ENCODE measurements around the gene APOLD1. TPM values are rescaled to one million over a fixed set of nuclear protein-coding genes. Genes with fewer than 3 reads are reported as not detected.

APOLD1 gene
- polyA plus RNA-seq, 2 of the 4 experiments (the other 2 are of a cell fraction), result 0.44 to 1.3 TPM

DNA sequence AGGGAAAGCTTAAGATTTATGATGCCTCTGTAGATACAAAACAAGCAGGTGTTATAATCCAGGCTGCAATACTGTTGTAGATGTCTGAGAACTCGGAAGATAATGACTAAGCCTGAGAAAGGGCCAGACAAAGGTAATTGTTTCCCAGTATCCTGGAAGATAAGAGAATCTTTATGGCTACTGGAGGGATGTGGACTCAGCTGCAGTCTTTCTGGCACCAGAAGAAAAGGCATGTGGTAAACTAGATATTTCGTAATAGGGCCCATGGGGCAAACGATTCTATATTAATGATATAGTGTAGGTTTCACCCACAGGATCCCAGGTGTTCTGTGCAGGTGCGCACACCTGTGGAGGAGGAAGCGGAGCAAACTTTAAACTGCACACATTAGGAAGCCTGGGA, 9.2 kb upstream of the APOLD1 start:
- POLR2A ChIA-PET, result no interaction called here
- no peak overlapping the region for H3K27ac ChIP-seq
- 54% methylated on average over 5 of the region's 5 CpGs for WGBS (ENCODE audit: missing lambda C conversion rate)
- H3K9me3 ChIP-seq, result no peaks in the 10 kb centered on the region
- TF ChIP-seq HDAC2 (IDR thresholded peaks at IDR 0.05) (no peak), GATA3 (IDR thresholded peaks at IDR 0.05; ENCODE audit: borderline replicate concordance) (0 out of 2 replicates have a peak, but pooled peaks have one; percentile 16), FOXS1 (CRISPR knock-in tag; IDR thresholded peaks at IDR 0.05) (no peak), EHMT2 (IDR thresholded peaks at IDR 0.05; ENCODE audit: low read depth) (no peak), ESRRA (IDR thresholded peaks at IDR 0.05; ENCODE audit: borderline replicate concordance, low read length) (no peak), CBX8 (IDR thresholded peaks at IDR 0.05) (peak; percentile 79; the same call in 1 of the 2 replicates), POLR2A (IDR thresholded peaks at IDR 0.05; ENCODE audit: low read length) (no peak), CEBPB (IDR thresholded peaks at IDR 0.05) (peak; percentile 36 to 58; a peak in 3 of 4 replicates), JUN (IDR thresholded peaks at IDR 0.05) (no peak), HOXB5 (CRISPR knock-in tag; IDR thresholded peaks at IDR 0.05) (no peak), RNF2 (IDR thresholded peaks at IDR 0.05; ENCODE audit: borderline replicate concordance, low read depth) (peak; percentile 41; the same call in 1 of the 2 replicates), MAZ (IDR thresholded peaks at IDR 0.05; ENCODE audit: borderline replicate concordance, low read depth, low read length) (no peak), BHLHE40 (IDR thresholded peaks at IDR 0.05; ENCODE audit: low read depth, low read length) (no peak), RARB (CRISPR knock-in tag; IDR thresholded peaks at IDR 0.05) (no peak), HOXB13 (CRISPR knock-in tag; IDR thresholded peaks at IDR 0.05; ENCODE audit: low read depth) (no peak), ZNF302 (CRISPR knock-in tag; IDR thresholded peaks at IDR 0.05) (no peak)
- TF ChIP-seq, protein P1, sequence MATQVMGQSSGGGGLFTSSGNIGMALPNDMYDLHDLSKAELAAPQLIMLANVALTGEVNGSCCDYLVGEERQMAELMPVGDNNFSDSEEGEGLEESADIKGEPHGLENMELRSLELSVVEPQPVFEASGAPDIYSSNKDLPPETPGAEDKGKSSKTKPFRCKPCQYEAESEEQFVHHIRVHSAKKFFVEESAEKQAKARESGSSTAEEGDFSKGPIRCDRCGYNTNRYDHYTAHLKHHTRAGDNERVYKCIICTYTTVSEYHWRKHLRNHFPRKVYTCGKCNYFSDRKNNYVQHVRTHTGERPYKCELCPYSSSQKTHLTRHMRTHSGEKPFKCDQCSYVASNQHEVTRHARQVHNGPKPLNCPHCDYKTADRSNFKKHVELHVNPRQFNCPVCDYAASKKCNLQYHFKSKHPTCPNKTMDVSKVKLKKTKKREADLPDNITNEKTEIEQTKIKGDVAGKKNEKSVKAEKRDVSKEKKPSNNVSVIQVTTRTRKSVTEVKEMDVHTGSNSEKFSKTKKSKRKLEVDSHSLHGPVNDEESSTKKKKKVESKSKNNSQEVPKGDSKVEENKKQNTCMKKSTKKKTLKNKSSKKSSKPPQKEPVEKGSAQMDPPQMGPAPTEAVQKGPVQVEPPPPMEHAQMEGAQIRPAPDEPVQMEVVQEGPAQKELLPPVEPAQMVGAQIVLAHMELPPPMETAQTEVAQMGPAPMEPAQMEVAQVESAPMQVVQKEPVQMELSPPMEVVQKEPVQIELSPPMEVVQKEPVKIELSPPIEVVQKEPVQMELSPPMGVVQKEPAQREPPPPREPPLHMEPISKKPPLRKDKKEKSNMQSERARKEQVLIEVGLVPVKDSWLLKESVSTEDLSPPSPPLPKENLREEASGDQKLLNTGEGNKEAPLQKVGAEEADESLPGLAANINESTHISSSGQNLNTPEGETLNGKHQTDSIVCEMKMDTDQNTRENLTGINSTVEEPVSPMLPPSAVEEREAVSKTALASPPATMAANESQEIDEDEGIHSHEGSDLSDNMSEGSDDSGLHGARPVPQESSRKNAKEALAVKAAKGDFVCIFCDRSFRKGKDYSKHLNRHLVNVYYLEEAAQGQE (IDR thresholded peaks at IDR 0.05), result no peak
- TF ChIP-seq, protein P2, sequence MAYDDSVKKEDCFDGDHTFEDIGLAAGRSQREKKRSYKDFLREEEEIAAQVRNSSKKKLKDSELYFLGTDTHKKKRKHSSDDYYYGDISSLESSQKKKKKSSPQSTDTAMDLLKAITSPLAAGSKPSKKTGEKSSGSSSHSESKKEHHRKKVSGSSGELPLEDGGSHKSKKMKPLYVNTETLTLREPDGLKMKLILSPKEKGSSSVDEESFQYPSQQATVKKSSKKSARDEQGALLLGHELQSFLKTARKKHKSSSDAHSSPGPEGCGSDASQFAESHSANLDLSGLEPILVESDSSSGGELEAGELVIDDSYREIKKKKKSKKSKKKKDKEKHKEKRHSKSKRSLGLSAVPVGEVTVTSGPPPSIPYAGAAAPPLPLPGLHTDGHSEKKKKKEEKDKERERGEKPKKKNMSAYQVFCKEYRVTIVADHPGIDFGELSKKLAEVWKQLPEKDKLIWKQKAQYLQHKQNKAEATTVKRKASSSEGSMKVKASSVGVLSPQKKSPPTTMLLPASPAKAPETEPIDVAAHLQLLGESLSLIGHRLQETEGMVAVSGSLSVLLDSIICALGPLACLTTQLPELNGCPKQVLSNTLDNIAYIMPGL (CRISPR knock-in tag; IDR thresholded peaks at IDR 0.05; ENCODE audit: borderline replicate concordance), result no peak
- TF ChIP-seq, protein P3, sequence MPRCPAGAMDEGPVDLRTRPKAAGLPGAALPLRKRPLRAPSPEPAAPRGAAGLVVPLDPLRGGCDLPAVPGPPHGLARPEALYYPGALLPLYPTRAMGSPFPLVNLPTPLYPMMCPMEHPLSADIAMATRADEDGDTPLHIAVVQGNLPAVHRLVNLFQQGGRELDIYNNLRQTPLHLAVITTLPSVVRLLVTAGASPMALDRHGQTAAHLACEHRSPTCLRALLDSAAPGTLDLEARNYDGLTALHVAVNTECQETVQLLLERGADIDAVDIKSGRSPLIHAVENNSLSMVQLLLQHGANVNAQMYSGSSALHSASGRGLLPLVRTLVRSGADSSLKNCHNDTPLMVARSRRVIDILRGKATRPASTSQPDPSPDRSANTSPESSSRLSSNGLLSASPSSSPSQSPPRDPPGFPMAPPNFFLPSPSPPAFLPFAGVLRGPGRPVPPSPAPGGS (IDR thresholded peaks at IDR 0.05), result no peak
- TF ChIP-seq, protein P4, sequence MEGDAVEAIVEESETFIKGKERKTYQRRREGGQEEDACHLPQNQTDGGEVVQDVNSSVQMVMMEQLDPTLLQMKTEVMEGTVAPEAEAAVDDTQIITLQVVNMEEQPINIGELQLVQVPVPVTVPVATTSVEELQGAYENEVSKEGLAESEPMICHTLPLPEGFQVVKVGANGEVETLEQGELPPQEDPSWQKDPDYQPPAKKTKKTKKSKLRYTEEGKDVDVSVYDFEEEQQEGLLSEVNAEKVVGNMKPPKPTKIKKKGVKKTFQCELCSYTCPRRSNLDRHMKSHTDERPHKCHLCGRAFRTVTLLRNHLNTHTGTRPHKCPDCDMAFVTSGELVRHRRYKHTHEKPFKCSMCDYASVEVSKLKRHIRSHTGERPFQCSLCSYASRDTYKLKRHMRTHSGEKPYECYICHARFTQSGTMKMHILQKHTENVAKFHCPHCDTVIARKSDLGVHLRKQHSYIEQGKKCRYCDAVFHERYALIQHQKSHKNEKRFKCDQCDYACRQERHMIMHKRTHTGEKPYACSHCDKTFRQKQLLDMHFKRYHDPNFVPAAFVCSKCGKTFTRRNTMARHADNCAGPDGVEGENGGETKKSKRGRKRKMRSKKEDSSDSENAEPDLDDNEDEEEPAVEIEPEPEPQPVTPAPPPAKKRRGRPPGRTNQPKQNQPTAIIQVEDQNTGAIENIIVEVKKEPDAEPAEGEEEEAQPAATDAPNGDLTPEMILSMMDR (IDR thresholded peaks at IDR 0.05), result no peak
- H3K4me1 ChIP-seq, result peaks cover 26% of the 10 kb centered on the region
- FAIRE-seq (no peak), ATAC-seq (peak; percentile 13 to 51; a peak in 1 of 6 replicates), DNase-seq (ENCODE audit: low read depth in 1 of 2, low spot score in 1 of 2) (no peak)
- CTCF ChIA-PET, result interaction anchor here (0.9 to 1.0 kb wide), 2 partner anchors 36 to 39 kb away, joined by 3 to 5 read pairs; no protein-coding TSS in a partner anchor
- 0 out of 3 replicates have a peak overlapping the region, but pooled peaks have one; percentile 23 for H3K4me2 ChIP-seq
- no peak overlapping the region for H3K4me3 ChIP-seq
